OCI-LY3 (cell line): ENCODE measurements around the gene PLBD1.

Experiments used
- CTCF ChIP-seq: fragments of 200-600, 300-600 bp; sonication (generic); IDR thresholded peaks from 2 replicates; pipeline ENCODE4 v1.5.1; 2014; ENCODE audit warnings: antibody characterized with exemption, low read length, low read depth
- EZH2phosphoT487 ChIP-seq: fragments of 200-600 bp; shearing (Covaris generic); IDR thresholded peaks from 2 replicates; pipeline ENCODE4 v1.6.1; 2018; ENCODE audit warnings: antibody characterized with exemption, mixed run types, low read depth

DNA sequence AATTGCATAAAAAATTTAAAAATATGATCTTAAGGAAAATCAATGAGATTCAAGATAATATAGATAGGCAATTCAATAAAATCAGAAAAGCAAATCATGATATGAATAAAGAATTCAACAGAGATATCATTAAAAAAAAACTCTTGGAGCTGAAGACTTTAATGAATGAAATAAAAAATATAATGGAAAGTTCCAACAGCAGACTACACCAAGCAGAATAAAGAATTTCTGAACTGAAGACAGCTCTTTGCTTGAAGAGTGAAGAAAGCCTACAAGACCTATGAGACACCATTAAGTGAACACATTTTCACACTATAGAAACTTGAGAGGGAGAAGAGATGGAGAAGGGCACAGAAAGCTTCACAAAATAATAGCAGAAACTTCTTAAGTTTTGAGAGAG lies 45.9 kb downstream of the PLBD1 start:
- no peak for TF ChIP-seq EZH2phosphoT487
- TF ChIP-seq CTCF, result no peak
